Measurements from ENCODE around the gene CD36. TPM values are rescaled to one million over a fixed set of nuclear protein-coding genes. Genes with fewer than 3 reads are reported as not detected.

CD36 gene
- total RNA-seq, 1 experiment from 2014 or later, result not detected

DNA sequence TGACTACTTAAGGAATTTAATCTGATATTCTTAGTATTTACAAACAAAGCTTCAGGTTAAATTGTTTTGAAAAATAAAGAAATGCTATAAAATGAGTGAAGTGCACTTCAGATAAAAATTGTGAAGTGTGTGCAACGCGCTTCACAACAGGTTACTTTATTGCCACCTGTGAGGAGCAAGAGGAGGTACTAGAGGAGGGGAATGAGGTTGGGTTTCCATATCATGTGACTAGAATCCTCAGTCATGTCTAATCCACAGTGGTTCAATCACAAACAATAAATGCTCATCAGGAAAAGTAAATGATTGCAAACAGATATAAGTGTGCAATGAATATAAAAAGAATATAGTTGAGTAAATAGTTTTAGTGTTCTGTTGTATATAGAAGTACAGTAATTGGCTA lies 34.5 kb upstream of the CD36 start:
- ATAC-seq, result no peak
- H3F3A ChIP-seq (ENCODE audit: low read length, unreplicated experiment), result peaks cover under 1% of the 10 kb centered on the region
- DNase-seq, result no peak
- no peaks in the 10 kb centered on the region for H3K27me3 ChIP-seq (ENCODE audit: low read length)
- intact Hi-C loops (cut with micrococcal nuclease), result no loop called here
- no peak overlapping the region for H2AFZ ChIP-seq (ENCODE audit: low read length)
- H3K9me2 ChIP-seq (replicated peaks; ENCODE audit: low read length), result no peaks in the 10 kb centered on the region
- TF ChIP-seq EZH2phosphoT487 (IDR thresholded peaks at IDR 0.05; ENCODE audit: borderline replicate concordance, low read length) (no peak), CTCF (conservative IDR thresholded peaks at IDR 0.05; ENCODE audit: low read depth, low read length) (no peak), EZH2 (IDR thresholded peaks at IDR 0.05; ENCODE audit: low read length, unreplicated experiment) (no peak)
- H3K4me1 ChIP-seq (ENCODE audit: insufficient read depth, low read length), result 0 out of 2 replicates have a peak, but pooled peaks cover 6% of the 10 kb centered on the region
- POLR2A ChIA-PET (ENCODE audit: unreplicated experiment), result no interaction called here
- H3K4me3 ChIP-seq (ENCODE audit: low read length), result no peak overlapping the region
- no peaks in the 10 kb centered on the region for H4K20me1 ChIP-seq (ENCODE audit: low read length)
- no TSS peak for BruUV-seq (replicated peaks)
- H3K4me2 ChIP-seq (ENCODE audit: low read length), result no peak overlapping the region
- no peaks in the 10 kb centered on the region for H3K9me3 ChIP-seq (ENCODE audit: low read length)
- no peaks in the 10 kb centered on the region for H3K79me2 ChIP-seq (ENCODE audit: low read length)
- H3K27ac ChIP-seq (ENCODE audit: low read length), result no peak overlapping the region
- CTCF ChIA-PET, result no interaction called here
- H3K9ac ChIP-seq (ENCODE audit: low read length), result no peak overlapping the region
- no peaks in the 10 kb centered on the region for H3K36me3 ChIP-seq (ENCODE audit: low read depth, low read length)

DNA sequence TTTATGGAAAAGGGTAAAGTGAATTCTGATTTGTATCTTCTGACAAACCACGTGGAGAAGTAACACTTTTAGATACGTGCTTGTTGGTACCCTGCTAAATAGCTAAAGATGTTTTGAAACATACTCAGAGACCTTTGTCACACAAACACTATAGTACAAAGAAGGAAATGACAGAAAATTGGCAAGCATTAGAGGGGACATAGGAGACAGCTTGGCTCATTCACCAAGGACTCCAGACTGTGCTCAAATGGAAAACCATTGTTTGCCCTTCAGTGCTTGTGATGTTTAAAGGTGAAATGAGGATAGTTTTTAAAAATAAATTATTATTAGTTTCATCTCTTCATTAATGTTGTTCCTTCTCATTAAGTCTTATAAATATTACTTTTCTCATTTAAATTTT lies 34.0 kb upstream of the CD36 start:
- no TSS peak for BruUV-seq (replicated peaks)
- POLR2A ChIA-PET (ENCODE audit: unreplicated experiment), result no interaction called here
- DNase-seq (no peak), ATAC-seq (no peak)
- intact Hi-C loops (cut with micrococcal nuclease), result no loop called here
- TF ChIP-seq EZH2phosphoT487 (IDR thresholded peaks at IDR 0.05; ENCODE audit: borderline replicate concordance, low read length), result no peak
- TF ChIP-seq EZH2 (IDR thresholded peaks at IDR 0.05; ENCODE audit: low read length, unreplicated experiment), result no peak
- no peak for TF ChIP-seq CTCF (conservative IDR thresholded peaks at IDR 0.05; ENCODE audit: low read depth, low read length)
- CTCF ChIA-PET, result no interaction called here
- no peaks in the 10 kb centered on the region for H3K36me3 ChIP-seq (ENCODE audit: low read depth, low read length)
- no peaks in the 10 kb centered on the region for H4K20me1 ChIP-seq (ENCODE audit: low read length)
- H3K9me2 ChIP-seq (replicated peaks; ENCODE audit: low read length), result no peaks in the 10 kb centered on the region
- no peak overlapping the region for H3K27ac ChIP-seq (ENCODE audit: low read length)
- 0 out of 2 replicates have a peak, but pooled peaks cover 6% of the 10 kb centered on the region for H3K4me1 ChIP-seq (ENCODE audit: insufficient read depth, low read length)
- H3F3A ChIP-seq (ENCODE audit: low read length, unreplicated experiment), result no peaks in the 10 kb centered on the region
- H3K9me3 ChIP-seq (ENCODE audit: low read length), result no peaks in the 10 kb centered on the region
- H3K9ac ChIP-seq (ENCODE audit: low read length), result no peak overlapping the region
- no peak overlapping the region for H2AFZ ChIP-seq (ENCODE audit: low read length)
- H3K27me3 ChIP-seq (ENCODE audit: low read length), result no peaks in the 10 kb centered on the region
- H3K4me3 ChIP-seq (ENCODE audit: low read length), result no peak overlapping the region
- no peaks in the 10 kb centered on the region for H3K79me2 ChIP-seq (ENCODE audit: low read length)
- no peak overlapping the region for H3K4me2 ChIP-seq (ENCODE audit: low read length)

- intact Hi-C loops (cut with micrococcal nuclease), result no loop called here
- Histone ChIP-seq H3K36me3 (ENCODE audit: low read depth, low read length) (no peaks in the 10 kb centered on the region), H3K9me3 (ENCODE audit: low read length) (no peaks in the 10 kb centered on the region), H3K27me3 (ENCODE audit: low read length) (no peaks in the 10 kb centered on the region), H3K4me2 (ENCODE audit: low read length) (no peak overlapping the region), H3K79me2 (ENCODE audit: low read length) (no peaks in the 10 kb centered on the region), H2AFZ (ENCODE audit: low read length) (no peak overlapping the region), H3K4me3 (ENCODE audit: low read length) (no peak overlapping the region), H3K4me1 (ENCODE audit: insufficient read depth, low read length) (peaks cover 13% of the 10 kb centered on the region), H3K9me2 (replicated peaks; ENCODE audit: low read length) (no peaks in the 10 kb centered on the region), H3K27ac (ENCODE audit: low read length) (no peak overlapping the region), H4K20me1 (ENCODE audit: low read length) (no peaks in the 10 kb centered on the region), H3F3A (ENCODE audit: low read length, unreplicated experiment) (no peaks in the 10 kb centered on the region), H3K9ac (ENCODE audit: low read length) (no peak overlapping the region)
- TF ChIP-seq EZH2 (IDR thresholded peaks at IDR 0.05; ENCODE audit: low read length, unreplicated experiment) (no peak), CTCF (conservative IDR thresholded peaks at IDR 0.05; ENCODE audit: low read depth, low read length) (no peak), EZH2phosphoT487 (IDR thresholded peaks at IDR 0.05; ENCODE audit: borderline replicate concordance, low read length) (no peak)
- no TSS peak for BruUV-seq (replicated peaks)
- DNase-seq (no peak), ATAC-seq (no peak)
- POLR2A ChIA-PET (ENCODE audit: unreplicated experiment), result no interaction called here
- CTCF ChIA-PET, result no interaction called here
Measured at GRCh38 chr7:80607136-80607535, 31.3 kb upstream of the CD36 start.

Data from PC-3 (cell line).